Panc1 (cell line): ENCODE results near the gene RANBP3. TPM values are rescaled to one million over a fixed set of nuclear protein-coding genes. Genes with fewer than 3 reads are reported as not detected.
"Not testable (repeated sequence)": the region's sequence is repeated elsewhere in the genome, so short reads cannot be mapped to it uniquely, and the experiment has no call there.

Source experiments
- ATAC-seq: fragments of 200-7000 bp; cut with Tn5 transposase; 2 replicates; pipeline ENCODE4 v1.9.1; 2020; ENCODE audit warnings: mild to moderate bottlenecking, moderate library complexity
- BruUV-seq: library from RNA; stranded (reverse); fragments of 400-500 nt; replicated peaks from 2 replicates; lab custom pipeline; 2021; lab: Mats Ljungman, UMichigan
- CTCF ChIA-PET: fragments of 300-600 bp; sonication (Branson Sonifier 250); formaldehyde crosslinking; loops from one replicate; lab custom pipeline; 2022; ENCODE audit warnings: antibody characterized with exemption; lab: Charles Lee
- POLR2A ChIA-PET: fragments of 300-600 bp; sonication (Branson Sonifier 250); formaldehyde crosslinking; loops from one replicate; lab custom pipeline; 2022; ENCODE audit warnings: antibody characterized with exemption; lab: Charles Lee
- DNase-seq: peaks from one replicate; pipeline ENCODE4 v3.0.0-alpha.2; 2010; ENCODE audit warnings: low read depth, low spot score
- H3K27ac ChIP-seq: 2 replicates; pipeline ENCODE4 v1.5.1; 2011; ENCODE audit warnings: mild to moderate bottlenecking, low read length, inconsistent platforms
- H3K27me3 ChIP-seq: fragments of 200-500 bp; sonication (Bioruptor generic); 2 replicates; pipeline ENCODE4 v1.6.0; 2014; ENCODE audit warnings: low read length, inconsistent platforms; ENCODE audit not compliant: control insufficient read depth, insufficient read depth
- H3K36me3 ChIP-seq: fragments of 200-500 bp; sonication (Bioruptor generic); 2 replicates; pipeline ENCODE4 v1.5.1; 2014; ENCODE audit warnings: inconsistent platforms, mild to moderate bottlenecking, low read length, moderate library complexity; ENCODE audit not compliant: control insufficient read depth, insufficient read depth
- H3K4me1 ChIP-seq: 2 replicates; pipeline ENCODE4 v1.5.1; 2011; ENCODE audit warnings: inconsistent platforms, mild to moderate bottlenecking, low read length, moderate library complexity; ENCODE audit not compliant: control insufficient read depth, insufficient read depth
- H3K4me3 ChIP-seq, 2 experiments: 2 replicates each; pipeline ENCODE4 v1.5.1; 2011 to 2012; ENCODE audit warnings: low read depth in 2 of 2, low read length in 2 of 2, mild to moderate bottlenecking in 2 of 2, inconsistent platforms in 1 of 2, moderate library complexity in 1 of 2
- H3K9me3 ChIP-seq: fragments of 200-500 bp; sonication (Bioruptor generic); 2 replicates; pipeline ENCODE4 v1.5.1; 2014; ENCODE audit warnings: low read depth, mild to moderate bottlenecking, inconsistent platforms, low read length, moderate library complexity; ENCODE audit not compliant: control insufficient read depth, insufficient read depth
- POLR2AphosphoS5 ChIP-seq: IDR thresholded peaks from 2 replicates; pipeline ENCODE4 v1.6.1; 2012; ENCODE audit warnings: mild to moderate bottlenecking, low read depth, low read length, moderate library complexity
- REST ChIP-seq, 2 experiments: IDR thresholded peaks; 2 replicates each; pipeline ENCODE4 v1.6.1; 2011 to 2012; ENCODE audit warnings: low read depth in 2 of 2, control low read depth in 1 of 2, low read length in 1 of 2, mild to moderate bottlenecking in 1 of 2, moderate library complexity in 1 of 2; ENCODE audit not compliant: insufficient read depth in 1 of 2
- SIN3A ChIP-seq: IDR thresholded peaks from 2 replicates; pipeline ENCODE4 v1.6.1; 2012; ENCODE audit warnings: low read depth, mild to moderate bottlenecking, low read length, moderate library complexity, borderline replicate concordance; ENCODE audit not compliant: insufficient read depth
- TCF7L2 ChIP-seq: IDR thresholded peaks from 2 replicates; pipeline ENCODE4 v1.6.1; 2011; ENCODE audit warnings: mild to moderate bottlenecking, low read depth, low read length, inconsistent platforms
- in situ Hi-C: cut with HindIII; loops from 2 replicates; pipeline ENCODE4 v1.10.0; 2016; ENCODE audit warnings: low sequenced_read_pairs, low pct_unique_long_range_greater_than_20kb
- intact Hi-C: fragments of 100-400 bp; cut with micrococcal nuclease; formaldehyde crosslinking; loops from one replicate; pipeline ENCODE4 v1.10.0; 2022; ENCODE audit not compliant: unreplicated experiment
- total RNA-seq: library from RNA; stranded (reverse); gene quantifications from one replicate; pipeline ENCODE4 v1.2.1, GENCODE V29; 2021; ENCODE audit not compliant: unreplicated experiment
- TF ChIP-seq, protein P1 (sequence below): fragments of 450-650 bp; IDR thresholded peaks from 2 replicates; pipeline ENCODE4 v1.5.1; 2017; ENCODE audit warnings: mild to moderate bottlenecking

The RANBP3 gene
- total RNA-seq, 1 experiment from 2014 or later = 54.6 TPM

GRCh38 chr19:5890099-5890498 is 87.8 kb downstream of the RANBP3 start:
- intact Hi-C loops = loop anchor here (10.0 kb wide), 1 partner anchor 85 kb away; the partner anchor contains the start of gene NRTN

GRCh38 chr19:5889288-5889971 is 88.5 kb downstream of the RANBP3 start:
- TF ChIP-seq REST (IDR thresholded peaks at IDR 0.05; ENCODE audit: insufficient read depth in 1 of 2, low read depth in 2 of 2, low read length in 1 of 2) (no peak), TCF7L2 (no peak), SIN3A (no peak), POLR2AphosphoS5 (no peak)
- TF ChIP-seq, protein P1, sequence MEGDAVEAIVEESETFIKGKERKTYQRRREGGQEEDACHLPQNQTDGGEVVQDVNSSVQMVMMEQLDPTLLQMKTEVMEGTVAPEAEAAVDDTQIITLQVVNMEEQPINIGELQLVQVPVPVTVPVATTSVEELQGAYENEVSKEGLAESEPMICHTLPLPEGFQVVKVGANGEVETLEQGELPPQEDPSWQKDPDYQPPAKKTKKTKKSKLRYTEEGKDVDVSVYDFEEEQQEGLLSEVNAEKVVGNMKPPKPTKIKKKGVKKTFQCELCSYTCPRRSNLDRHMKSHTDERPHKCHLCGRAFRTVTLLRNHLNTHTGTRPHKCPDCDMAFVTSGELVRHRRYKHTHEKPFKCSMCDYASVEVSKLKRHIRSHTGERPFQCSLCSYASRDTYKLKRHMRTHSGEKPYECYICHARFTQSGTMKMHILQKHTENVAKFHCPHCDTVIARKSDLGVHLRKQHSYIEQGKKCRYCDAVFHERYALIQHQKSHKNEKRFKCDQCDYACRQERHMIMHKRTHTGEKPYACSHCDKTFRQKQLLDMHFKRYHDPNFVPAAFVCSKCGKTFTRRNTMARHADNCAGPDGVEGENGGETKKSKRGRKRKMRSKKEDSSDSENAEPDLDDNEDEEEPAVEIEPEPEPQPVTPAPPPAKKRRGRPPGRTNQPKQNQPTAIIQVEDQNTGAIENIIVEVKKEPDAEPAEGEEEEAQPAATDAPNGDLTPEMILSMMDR = no peak
- Histone ChIP-seq H3K27ac (no peak overlapping the region), H3K4me3 (no peak overlapping the region), H3K27me3 (no peaks in the 10 kb centered on the region), H3K36me3 (no peaks in the 10 kb centered on the region), H3K9me3 (no peaks in the 10 kb centered on the region), H3K4me1 (no peaks in the 10 kb centered on the region)
- intact Hi-C loops = no loop called here
- no TSS peak for BruUV-seq
- ATAC-seq = no peak
- POLR2A ChIA-PET = no interaction called here
- DNase-seq = no peak
- in situ Hi-C loops = no loop called here
- CTCF ChIA-PET = no interaction called here

More at GRCh38 chr19:5890099-5890498, 87.8 kb downstream of the RANBP3 start:
- Histone ChIP-seq H3K4me3 (no peak overlapping the region), H3K36me3 (no peaks in the 10 kb centered on the region), H3K27me3 (no peaks in the 10 kb centered on the region), H3K27ac (no peak overlapping the region), H3K9me3 (no peaks in the 10 kb centered on the region), H3K4me1 (no peaks in the 10 kb centered on the region)
- no peak for ATAC-seq
- POLR2A ChIA-PET = no interaction called here
- no peak for TF ChIP-seq TCF7L2
- TF ChIP-seq REST (IDR thresholded peaks at IDR 0.05; ENCODE audit: insufficient read depth in 1 of 2, low read depth in 2 of 2, low read length in 1 of 2) = no peak
- no peak for TF ChIP-seq SIN3A
- no peak for TF ChIP-seq POLR2AphosphoS5
- TF ChIP-seq, protein P1 = no peak
- CTCF ChIA-PET = no interaction called here
- in situ Hi-C loops = no loop called here
- no peak for DNase-seq
- no TSS peak for BruUV-seq

GRCh38 chr19:5884065-5884811 is 93.7 kb downstream of the RANBP3 start:
- H3K27ac ChIP-seq, BruUV-seq, intact Hi-C loops, DNase-seq, H3K4me3 ChIP-seq, POLR2A ChIA-PET, in situ Hi-C loops, H3K9me3 ChIP-seq, H3K27me3 ChIP-seq, H3K4me1 ChIP-seq, H3K36me3 ChIP-seq, ATAC-seq: not testable (repeated sequence)
- CTCF ChIA-PET = interaction anchor here (0.7 kb wide), 1 partner anchor 81 kb away, joined by 5 read pairs; no protein-coding TSS in a partner anchor
